HCEC 1CT (cell line): ENCODE measurements around the gene SFXN5.
A peak's percentile ranks its signal among the peaks of the same experiment; 100 is the strongest.
"Not testable (repeated sequence)": the region's sequence is repeated elsewhere in the genome, so short reads cannot be mapped to it uniquely, and the experiment has no call there.

ENCODE experiments used
- DNase-seq: peaks from one replicate; pipeline ENCODE4 v3.0.0-alpha.2; 2017

Gene SFXN5

GRCh38 chr2:73078457-73079411 is 7.2 kb upstream of the SFXN5 start:
- no peak for DNase-seq

DNA sequence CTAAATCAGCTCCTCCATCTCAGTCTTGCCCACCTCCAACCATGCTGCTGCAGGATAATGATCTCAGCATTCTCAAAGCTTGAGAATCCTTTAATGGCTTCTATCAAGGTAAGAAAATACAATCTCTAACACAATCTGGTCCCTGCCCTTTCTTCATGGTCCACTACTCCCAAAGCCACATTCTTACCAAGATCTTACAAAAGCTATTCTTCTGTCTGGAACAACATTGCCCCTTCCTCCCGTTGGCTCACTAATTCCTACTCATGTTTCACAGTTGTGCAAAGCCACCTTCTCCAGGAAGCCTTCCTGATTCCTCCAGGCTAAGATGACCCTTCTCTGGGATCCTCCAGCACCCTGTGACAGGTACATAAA is 5.9 kb upstream of the SFXN5 start:
- no peak for DNase-seq

DNA sequence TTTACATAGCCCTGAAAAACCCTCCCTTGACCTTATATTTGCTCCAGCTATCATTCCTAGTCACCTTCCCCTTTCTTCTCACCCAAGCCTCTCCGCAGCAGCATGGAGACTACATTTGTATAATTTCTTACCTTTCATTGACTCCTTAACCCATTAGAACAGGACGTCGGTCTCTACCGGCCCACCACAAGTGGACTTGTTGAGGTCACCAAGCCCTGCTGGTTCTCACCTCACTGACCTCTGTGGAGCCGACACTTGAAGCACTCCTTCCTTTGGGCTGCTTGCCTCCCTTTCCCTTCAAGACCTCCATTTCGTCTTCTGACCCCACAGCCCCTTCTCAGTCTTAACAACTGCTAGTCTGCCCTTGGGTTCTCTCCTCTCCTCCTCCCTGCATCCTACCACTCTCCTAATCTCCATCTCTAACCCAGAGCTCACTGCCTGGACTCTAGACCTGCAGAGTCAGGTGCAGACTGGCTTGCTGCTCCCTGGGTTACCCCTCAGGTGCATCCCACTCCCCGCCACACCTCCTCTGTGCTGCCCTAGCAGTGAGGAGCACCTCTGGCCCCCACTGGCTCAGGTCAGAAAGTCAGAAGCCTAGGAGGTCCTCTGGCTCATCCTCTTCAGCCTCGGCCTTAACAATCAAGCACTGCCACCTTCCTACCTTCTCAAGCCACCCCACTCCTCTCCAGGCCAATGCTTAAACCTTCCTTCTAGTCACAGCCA is 5.3 kb upstream of the SFXN5 start:
- no peak for DNase-seq

GRCh38 chr2:73075477-73076373 is 4.2 kb upstream of the SFXN5 start:
- no peak for DNase-seq

- DNase-seq = no peak
Measured at GRCh38 chr2:73074110-73075069, 2.9 kb upstream of the SFXN5 start.

DNA sequence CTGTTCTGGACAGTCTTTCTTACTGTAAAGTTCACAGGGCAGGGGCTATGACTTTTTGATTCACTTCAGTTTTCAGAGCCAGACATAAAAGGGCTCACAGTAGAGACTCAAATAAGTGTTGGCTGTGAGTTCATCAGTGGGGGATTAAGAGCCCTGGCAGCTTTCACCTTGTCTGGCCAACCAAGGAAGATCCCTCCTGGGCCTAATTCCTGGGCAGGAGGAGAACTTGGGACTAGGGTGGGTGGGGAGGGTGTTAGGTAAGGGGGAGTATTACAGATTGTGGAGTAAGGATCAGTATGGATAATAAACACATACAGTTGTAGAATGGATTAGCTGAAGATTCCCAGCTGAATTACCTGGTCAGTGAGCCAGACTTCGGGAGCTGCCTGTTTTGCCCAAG is 904 bp upstream of the SFXN5 start:
- no peak for DNase-seq

- DNase-seq = no peak
Measured at GRCh38 chr2:73072129-73072395, 550 bp upstream of the SFXN5 start.

DNA sequence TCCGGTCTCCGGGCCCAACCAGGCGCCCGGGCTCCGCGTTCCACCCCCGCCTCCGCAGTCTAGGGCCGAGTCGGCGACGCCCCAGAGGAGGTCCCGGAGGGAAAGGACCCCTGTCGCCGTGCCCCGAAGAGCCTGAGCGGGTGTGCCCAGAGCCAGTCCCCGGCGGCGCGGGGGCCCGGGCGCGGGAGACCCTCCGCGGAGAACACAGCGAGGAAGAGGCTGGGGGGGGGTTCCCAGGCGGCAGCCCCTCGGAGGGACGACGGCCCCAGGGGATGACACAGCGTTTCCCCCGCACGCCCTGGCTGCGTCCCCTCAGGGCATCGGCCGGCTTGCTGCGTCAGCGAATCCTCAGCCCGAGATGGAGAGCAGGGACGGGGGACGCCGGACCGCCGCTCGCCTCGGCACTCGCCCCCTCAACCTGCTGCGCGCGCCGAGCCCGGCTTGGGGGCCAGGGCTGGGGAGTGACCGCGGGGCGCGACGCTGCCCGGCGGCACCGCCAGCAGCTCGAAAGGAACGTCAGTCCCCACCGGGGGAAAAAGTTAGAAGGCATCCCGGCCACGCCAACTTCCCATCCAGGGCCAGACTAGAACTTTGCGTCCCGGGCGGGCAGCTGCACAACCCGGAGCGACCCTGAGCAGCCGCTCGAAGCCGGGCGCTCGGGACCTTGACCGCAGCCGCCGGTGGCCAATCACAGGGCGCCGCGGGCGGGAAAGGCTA is 711 bp downstream of the SFXN5 start:
- no peak for DNase-seq

- DNase-seq = no peak
Measured at GRCh38 chr2:73069855-73070642, 1.5 kb downstream of the SFXN5 start.

DNA sequence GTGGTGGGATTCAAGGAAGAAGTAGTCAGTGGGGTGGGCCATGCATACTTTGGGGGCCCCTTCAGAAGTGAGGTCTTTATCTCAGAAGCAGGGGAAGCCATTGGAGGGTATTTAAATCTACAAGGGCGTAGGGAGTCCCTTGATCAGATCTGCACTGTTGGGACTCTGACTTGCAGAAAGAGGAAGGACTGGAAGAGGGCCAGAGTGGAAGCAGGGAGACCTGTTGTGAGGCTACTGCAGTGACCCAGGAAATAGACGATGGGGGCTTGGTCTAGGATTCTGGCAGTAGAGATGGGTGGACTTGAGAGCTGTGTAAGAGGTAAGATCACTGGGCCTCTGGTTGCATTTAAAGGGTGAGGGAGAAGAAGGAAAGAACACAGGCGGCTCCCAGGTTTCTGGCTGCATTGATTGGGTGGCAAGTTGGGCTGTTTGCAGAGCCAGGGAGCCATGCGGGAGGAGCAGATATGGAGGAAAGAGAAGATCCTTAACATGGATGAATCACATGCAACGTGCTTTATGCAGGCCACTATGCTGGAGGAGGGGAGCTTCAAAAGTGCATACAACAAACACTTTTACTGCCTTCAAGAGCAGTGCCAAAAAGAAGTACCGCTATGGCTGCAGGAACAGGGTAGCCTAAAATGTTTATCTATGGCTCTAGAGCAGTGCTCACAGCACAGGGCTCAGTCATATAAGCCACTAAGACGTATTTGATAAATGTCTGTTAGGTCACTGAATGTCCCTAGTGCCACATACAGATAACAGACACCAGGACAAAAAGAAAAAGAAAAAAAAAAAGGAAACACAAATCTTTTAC is 2.3 kb downstream of the SFXN5 start:
- DNase-seq = no peak

DNA sequence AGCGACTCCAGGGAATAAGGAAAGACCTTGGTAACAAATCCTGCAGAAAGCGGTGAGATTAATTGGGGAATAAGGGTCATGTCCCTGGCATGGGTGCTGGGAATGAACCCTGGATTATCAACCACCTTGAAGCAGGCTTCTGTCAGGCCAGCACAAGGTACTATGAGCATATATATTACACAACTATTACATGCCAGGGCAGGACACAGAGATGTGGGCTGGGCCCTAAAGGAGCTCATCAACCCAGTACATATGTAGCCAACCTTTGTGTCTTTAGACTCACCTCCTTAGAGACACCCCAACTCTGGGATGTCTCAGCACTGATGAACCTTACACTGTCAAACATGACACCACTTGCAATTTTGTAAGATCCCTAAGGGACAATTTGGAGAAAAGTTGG is 3.4 kb downstream of the SFXN5 start:
- no peak for DNase-seq

DNA sequence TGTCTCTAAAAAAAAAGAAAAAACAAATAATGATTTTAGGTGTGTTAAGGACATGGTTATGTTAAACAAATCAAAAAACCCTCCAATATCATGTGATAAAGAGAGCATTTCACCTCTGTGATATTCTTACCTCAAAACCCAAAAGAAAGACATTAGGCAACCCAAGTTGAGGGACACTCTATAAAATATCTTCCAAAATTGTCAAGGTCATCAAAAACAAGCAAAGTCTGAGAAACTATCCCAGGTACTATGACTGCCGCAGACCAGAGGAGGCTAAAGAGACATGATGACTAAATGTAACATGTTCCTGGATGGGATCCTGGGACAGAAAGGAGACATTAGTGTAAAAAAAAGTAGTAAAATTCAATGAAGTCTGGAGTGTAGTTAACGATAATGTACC is 4.5 kb downstream of the SFXN5 start:
- DNase-seq = no peak

DNA sequence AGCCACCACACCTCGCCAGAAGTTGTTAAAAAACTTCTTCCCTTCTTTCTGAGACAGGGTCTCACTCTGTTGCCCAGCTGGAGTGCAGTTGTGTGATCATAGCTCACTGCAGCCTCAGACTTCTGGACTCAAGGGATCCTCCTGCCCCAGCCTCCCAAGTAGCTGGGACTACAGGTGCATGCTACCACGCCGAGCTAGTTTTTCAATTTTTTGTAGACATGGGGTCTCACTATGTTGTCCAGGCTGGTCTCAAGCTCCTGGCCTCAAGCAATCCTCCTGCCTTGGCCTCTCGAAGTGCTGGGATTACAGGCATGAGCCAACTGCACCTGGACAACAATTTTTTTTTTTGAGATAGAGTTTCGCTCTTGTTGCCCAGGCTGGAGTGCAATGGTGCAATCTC is 6.4 kb downstream of the SFXN5 start:
- not testable (repeated sequence) for DNase-seq

DNA sequence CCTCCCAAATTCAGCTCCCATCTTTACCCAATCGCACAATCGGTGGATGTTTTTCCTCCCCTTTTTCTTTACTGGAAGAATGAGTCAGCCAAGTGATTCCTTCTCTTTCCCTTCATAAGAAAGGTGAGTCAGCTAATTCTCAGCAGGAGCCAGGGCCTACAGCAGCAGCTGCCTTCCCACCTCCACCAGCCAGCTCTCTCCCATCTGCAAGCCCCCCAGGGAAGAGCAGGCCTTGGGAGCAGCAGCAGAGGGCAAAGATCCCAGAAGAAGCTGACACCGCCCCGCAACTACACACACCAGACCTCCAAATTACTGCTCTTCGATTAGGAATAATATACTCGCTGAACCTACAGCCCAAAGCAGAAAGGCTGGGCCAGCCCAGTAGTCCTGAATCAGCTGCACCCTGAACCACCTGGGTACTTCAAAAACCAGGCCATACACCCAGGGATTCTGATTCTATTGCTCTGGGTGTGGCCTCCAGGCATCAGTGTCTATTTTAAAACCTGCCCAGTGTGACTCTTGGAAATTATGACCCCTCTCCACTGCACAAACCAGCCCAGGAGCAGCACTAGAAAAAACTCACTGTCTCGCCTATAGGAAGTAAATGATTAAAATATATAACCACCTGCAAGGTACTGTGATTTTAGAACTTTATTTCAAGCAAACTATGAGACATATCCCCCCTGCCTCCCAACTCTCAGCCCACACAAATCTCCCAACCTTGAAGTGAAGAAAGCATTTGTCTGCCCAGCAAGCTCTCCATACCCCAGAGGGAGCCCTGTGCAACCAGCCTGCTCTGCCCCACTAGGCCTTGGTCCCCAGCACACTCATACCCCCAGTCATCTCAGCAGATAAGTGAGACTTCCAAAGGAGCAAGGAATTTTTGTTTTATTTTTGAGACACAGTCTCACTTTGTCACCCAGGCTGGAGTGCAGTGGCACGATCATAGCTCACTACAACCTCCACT is 7.3 kb downstream of the SFXN5 start:
- DNase-seq = peak; percentile 78

DNA sequence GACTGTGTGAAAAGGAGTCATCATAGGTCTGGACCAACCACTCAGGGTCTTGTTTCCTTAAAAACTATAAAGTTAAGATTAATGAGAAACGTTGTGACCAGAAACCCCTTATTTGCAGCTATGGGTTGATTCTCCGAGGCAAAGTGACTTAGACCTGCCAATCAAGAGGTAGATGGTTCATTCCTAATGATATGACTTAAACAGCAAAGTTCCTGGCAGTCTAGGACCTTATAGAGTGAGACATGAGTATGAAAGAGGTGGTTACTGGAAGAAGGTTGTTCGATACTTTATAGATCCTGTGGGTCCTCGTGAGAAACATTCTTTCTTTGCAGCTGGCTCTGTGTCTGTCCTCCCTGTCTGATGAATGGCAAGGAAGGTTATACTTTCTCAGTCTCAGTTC is 8.0 kb downstream of the SFXN5 start:
- no peak for DNase-seq

GRCh38 chr2:73059106-73059505 is 12.4 kb downstream of the SFXN5 start:
- no peak for DNase-seq

GRCh38 chr2:73054980-73055379 is 16.5 kb downstream of the SFXN5 start:
- DNase-seq = no peak

DNA sequence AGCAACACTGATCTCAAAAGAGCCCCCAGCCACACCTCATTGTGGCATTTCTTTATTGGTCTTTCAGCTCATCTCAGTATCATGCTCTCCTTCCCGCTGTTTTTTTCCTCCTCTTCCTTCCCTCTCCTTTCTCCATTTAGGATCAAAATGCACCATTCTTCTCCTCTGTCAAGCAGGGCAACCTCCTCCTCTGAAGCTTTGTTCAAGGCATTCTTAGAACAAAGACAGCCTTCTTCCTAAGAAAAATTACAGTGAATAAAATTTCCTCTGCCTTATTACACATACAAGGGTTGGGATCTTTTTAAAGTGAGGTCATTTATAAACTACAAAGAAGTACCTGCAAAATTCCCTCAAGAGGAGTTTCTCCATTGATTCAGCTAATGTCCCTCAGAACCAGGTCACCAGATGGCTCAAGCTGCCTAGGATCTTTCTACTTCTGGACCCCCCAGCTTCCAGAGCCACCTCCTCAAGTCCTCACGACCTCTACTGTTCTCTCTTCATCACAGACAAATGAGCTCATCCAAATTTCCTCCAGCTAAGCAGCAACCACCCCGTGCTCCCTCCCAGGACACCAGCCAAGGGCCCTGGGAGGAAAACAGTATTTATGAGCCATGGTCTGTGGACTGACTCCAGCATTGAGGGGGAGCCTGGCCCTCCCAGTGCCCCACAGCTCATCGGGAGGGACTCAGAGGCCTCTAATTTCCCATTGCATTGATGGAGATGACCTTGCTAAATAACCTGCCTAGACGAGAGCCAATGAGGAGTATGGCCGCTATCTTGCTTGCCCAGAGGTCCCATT is 18.0 kb downstream of the SFXN5 start:
- no peak for DNase-seq
